HuH-7 (cell line): ENCODE results near the gene ZNF385B.
"Not testable (repeated sequence)": the region's sequence is repeated elsewhere in the genome, so short reads cannot be mapped to it uniquely, and the experiment has no call there.

Source experiments
- DNase-seq: peaks from one replicate; pipeline ENCODE4 v3.0.0; 2011; ENCODE audit warnings: low spot score

The ZNF385B gene

GRCh38 chr2:179483131-179483530, 378.3 kb downstream of the ZNF385B start:
- DNase-seq = no peak

- DNase-seq = no peak
Observed at GRCh38 chr2:179479947-179480346, 381.5 kb downstream of the ZNF385B start.

GRCh38 chr2:179478771-179479170, 382.6 kb downstream of the ZNF385B start:
- no peak for DNase-seq

GRCh38 chr2:179470992-179471391, 390.4 kb downstream of the ZNF385B start:
- no peak for DNase-seq

GRCh38 chr2:179470089-179470488, 391.3 kb downstream of the ZNF385B start:
- DNase-seq = no peak

GRCh38 chr2:179467960-179468359, 393.5 kb downstream of the ZNF385B start:
- no peak for DNase-seq

- no peak for DNase-seq
Observed at GRCh38 chr2:179467111-179467510, 394.3 kb downstream of the ZNF385B start.

GRCh38 chr2:179461420-179461819, 400.0 kb downstream of the ZNF385B start:
- DNase-seq = no peak

- no peak for DNase-seq
Observed at GRCh38 chr2:179460181-179460929, 401.1 kb downstream of the ZNF385B start.

- DNase-seq = not testable (repeated sequence)
Observed at GRCh38 chr2:179458113-179458512, 403.3 kb downstream of the ZNF385B start.

- no peak for DNase-seq
Observed at GRCh38 chr2:179455824-179456223, 405.6 kb downstream of the ZNF385B start.

GRCh38 chr2:179455172-179455524, 406.3 kb downstream of the ZNF385B start:
- DNase-seq = no peak

GRCh38 chr2:179454443-179455171, 406.8 kb downstream of the ZNF385B start:
- DNase-seq = no peak

- DNase-seq = no peak
Observed at GRCh38 chr2:179449010-179449409, 412.4 kb downstream of the ZNF385B start.

- DNase-seq = no peak
Observed at GRCh38 chr2:179447839-179448447, 413.5 kb downstream of the ZNF385B start.

GRCh38 chr2:179447421-179447820, 414.0 kb downstream of the ZNF385B start:
- no peak for DNase-seq

GRCh38 chr2:179446476-179447141, 414.8 kb downstream of the ZNF385B start:
- no peak for DNase-seq

GRCh38 chr2:179444056-179444455, 417.4 kb downstream of the ZNF385B start:
- DNase-seq = no peak

GRCh38 chr2:179443180-179443579, 418.2 kb downstream of the ZNF385B start:
- DNase-seq = no peak

- DNase-seq = no peak
Observed at GRCh38 chr2:179442206-179442605, 419.2 kb downstream of the ZNF385B start.

GRCh38 chr2:179441551-179441950, 419.9 kb downstream of the ZNF385B start:
- no peak for DNase-seq

GRCh38 chr2:179440642-179441251, 420.7 kb downstream of the ZNF385B start:
- peak; percentile 17 for DNase-seq
